Measurements from ENCODE around the gene PIK3R1. TPM values are rescaled to one million over a fixed set of nuclear protein-coding genes. Genes with fewer than 3 reads are reported as not detected.
A peak's percentile ranks its signal among the peaks of the same experiment; 100 is the strongest.

PIK3R1 gene
- total RNA-seq, 4 donors from 2014 or later, result 44.9 to 222 (median 81.6) TPM

- Histone ChIP-seq H3K4me1 (peaks cover 15 to 85% (median 64%) of the 10 kb centered on the region in 4 donors), H3K27me3 (no peaks in the 10 kb centered on the region), H3K4me3 (no peak overlapping the region), H3K27ac (peak overlapping the region; percentile 65 to 77 (median 71)), H3K9me3 (no peaks in the 10 kb centered on the region), H3K36me3 (no peaks in the 10 kb centered on the region)
- in situ Hi-C loops (cut with MboI; ENCODE audit: low pct_ligation_motif_present in 1 of 4, low pct_unique_long_range_greater_than_20kb in 1 of 4, low sequenced_read_pairs in 3 of 4) (no loop called here), intact Hi-C loops (cut with DNase I; ENCODE audit: low total_unique reads) (loop anchor here (2.0 to 10.0 kb wide), 2 partner anchors 79 to 1245 kb away; no protein-coding TSS in a partner anchor)
- TF ChIP-seq, protein P1, sequence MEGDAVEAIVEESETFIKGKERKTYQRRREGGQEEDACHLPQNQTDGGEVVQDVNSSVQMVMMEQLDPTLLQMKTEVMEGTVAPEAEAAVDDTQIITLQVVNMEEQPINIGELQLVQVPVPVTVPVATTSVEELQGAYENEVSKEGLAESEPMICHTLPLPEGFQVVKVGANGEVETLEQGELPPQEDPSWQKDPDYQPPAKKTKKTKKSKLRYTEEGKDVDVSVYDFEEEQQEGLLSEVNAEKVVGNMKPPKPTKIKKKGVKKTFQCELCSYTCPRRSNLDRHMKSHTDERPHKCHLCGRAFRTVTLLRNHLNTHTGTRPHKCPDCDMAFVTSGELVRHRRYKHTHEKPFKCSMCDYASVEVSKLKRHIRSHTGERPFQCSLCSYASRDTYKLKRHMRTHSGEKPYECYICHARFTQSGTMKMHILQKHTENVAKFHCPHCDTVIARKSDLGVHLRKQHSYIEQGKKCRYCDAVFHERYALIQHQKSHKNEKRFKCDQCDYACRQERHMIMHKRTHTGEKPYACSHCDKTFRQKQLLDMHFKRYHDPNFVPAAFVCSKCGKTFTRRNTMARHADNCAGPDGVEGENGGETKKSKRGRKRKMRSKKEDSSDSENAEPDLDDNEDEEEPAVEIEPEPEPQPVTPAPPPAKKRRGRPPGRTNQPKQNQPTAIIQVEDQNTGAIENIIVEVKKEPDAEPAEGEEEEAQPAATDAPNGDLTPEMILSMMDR (IDR thresholded peaks at IDR 0.05), result no peak
- no peak for DNase-seq
- 87 to 92% methylated on average over 2 of the region's 2 CpGs for WGBS, 2 donors (ENCODE audit: low coverage in 1 of 2)
These were observed 34.0 kb downstream of the PIK3R1 start for GRCh38 chr5:68249520-68249919.

DNA sequence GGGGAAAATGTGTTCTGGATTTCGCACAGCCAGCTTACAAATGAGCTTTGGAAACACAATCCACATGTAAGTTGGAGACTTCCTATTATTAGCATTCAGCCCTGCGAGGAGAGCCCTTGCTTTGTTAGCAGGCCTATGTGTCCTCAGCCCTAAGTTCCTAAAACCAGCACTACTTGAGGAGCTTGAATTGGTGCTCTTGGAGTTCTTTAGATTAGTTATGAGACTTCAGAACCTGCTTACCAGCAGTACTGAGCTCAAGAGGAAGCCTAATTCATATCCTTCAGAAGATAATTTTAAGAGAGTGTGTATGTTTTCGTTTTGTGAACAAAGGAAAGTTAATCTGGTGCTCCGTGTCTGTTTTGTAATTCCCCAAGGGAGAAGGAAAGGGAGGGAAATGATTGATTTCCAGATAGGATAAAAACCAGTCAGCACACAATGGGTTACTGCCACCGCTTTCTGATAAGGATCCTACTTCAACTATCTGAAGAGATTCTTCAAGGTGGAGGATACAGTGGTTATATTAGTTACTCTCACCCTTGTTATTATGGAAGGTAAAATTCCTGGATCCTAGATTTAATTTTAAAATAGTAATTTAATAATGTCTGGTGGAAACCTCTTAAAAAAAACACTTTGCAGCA, 35.2 kb downstream of the PIK3R1 start:
- DNase-seq, result no peak
- Histone ChIP-seq H3K4me3 (no peak overlapping the region), H3K4me1 (peaks cover 22 to 85% (median 68%) of the 10 kb centered on the region in 4 donors), H3K36me3 (no peaks in the 10 kb centered on the region), H3K27me3 (no peaks in the 10 kb centered on the region), H3K27ac (peak overlapping the region; percentile 65 to 77 (median 71)), H3K9me3 (no peaks in the 10 kb centered on the region)
- in situ Hi-C loops (cut with MboI; ENCODE audit: low pct_ligation_motif_present in 1 of 4, low pct_unique_long_range_greater_than_20kb in 1 of 4, low sequenced_read_pairs in 3 of 4) (loop anchor here (5.0 to 25.0 kb wide), 4 partner anchors 986 to 1013 kb away; no protein-coding TSS in a partner anchor), intact Hi-C loops (cut with DNase I; ENCODE audit: low total_unique reads) (loop anchor here (10.0 kb wide), 1 partner anchor 1006 kb away; no protein-coding TSS in a partner anchor)
- no peak for TF ChIP-seq POLR2AphosphoS5 (IDR thresholded peaks at IDR 0.05)
- TF ChIP-seq EP300 (IDR thresholded peaks at IDR 0.05; ENCODE audit: low read depth), result no peak
- no peak for TF ChIP-seq POLR2A (IDR thresholded peaks at IDR 0.05)
- TF ChIP-seq, protein P1 (IDR thresholded peaks at IDR 0.05), result no peak
- 47 to 63% methylated on average over 3 to 5 of the region's 5 CpGs for WGBS, 2 donors (ENCODE audit: low coverage in 1 of 2)

- H3K36me3 ChIP-seq, result no peaks in the 10 kb centered on the region
- no peaks in the 10 kb centered on the region for H3K9me3 ChIP-seq
- no peaks in the 10 kb centered on the region for H3K27me3 ChIP-seq
- H3K4me1 ChIP-seq, result peaks cover 24 to 90% (median 71%) of the 10 kb centered on the region in 4 donors
- peak overlapping the region; percentile 65 to 77 (median 71) for H3K27ac ChIP-seq
- TF ChIP-seq POLR2AphosphoS5 (IDR thresholded peaks at IDR 0.05) (no peak), EP300 (IDR thresholded peaks at IDR 0.05; ENCODE audit: low read depth) (no peak), POLR2A (IDR thresholded peaks at IDR 0.05) (no peak)
- TF ChIP-seq, protein P1 (IDR thresholded peaks at IDR 0.05), result no peak
- no peak overlapping the region for H3K4me3 ChIP-seq
- 30 to 33% methylated on average over 4 of the region's 4 CpGs for WGBS, 2 donors (ENCODE audit: low coverage in 1 of 2)
- intact Hi-C loops (cut with DNase I; ENCODE audit: low total_unique reads), result loop anchor here (10.0 kb wide), 1 partner anchor 1007 kb away; no protein-coding TSS in a partner anchor
- in situ Hi-C loops (cut with MboI; ENCODE audit: low pct_ligation_motif_present in 1 of 4, low pct_unique_long_range_greater_than_20kb in 1 of 4, low sequenced_read_pairs in 3 of 4), result loop anchor here (5.0 to 25.0 kb wide), 4 partner anchors 987 to 1014 kb away; no protein-coding TSS in a partner anchor
- DNase-seq, result no peak
These were observed 35.8 kb downstream of the PIK3R1 start for GRCh38 chr5:68251386-68251785.

DNA sequence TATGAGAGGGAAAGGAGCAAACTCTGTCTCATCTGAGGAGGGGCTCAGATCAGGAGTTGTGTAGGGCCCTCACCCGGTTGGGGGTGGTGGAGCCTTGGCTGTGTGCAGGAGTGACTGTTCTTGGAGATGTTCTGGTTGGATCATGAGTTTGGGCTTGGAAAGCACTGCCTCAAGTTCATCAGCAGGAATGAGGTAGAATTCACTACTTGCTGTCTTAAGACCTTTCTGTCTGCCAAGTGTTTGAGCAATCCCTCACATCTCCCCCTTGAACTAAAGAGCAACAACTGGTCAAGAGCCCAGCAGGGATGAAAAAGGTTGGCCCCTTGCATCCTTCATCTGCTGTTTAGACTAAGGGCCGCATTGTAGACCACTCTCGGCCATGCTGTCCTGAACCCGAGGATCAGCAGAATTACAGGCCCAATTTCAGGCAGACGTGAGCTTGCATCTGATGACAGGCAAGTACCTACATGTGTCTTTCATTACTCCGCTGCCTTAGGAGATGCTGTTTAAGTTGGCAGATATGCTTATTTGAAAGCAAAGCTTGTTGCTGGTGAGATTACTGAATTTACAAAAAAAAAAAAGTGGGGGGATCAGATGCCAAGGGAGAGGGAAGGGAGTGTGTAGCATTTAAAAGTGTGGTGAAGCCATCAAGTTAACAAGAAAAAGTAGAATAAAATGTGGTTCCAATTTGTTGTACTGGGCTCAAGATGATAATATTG, 36.4 kb downstream of the PIK3R1 start:
- WGBS, 2 donors (ENCODE audit: low coverage in 1 of 2), result 61 to 73% methylated on average over 3 to 6 of the region's 6 CpGs
- H3K27me3 ChIP-seq, result no peaks in the 10 kb centered on the region
- peaks cover 28 to 94% (median 71%) of the 10 kb centered on the region in 4 donors for H3K4me1 ChIP-seq
- no peaks in the 10 kb centered on the region for H3K9me3 ChIP-seq
- intact Hi-C loops (cut with DNase I; ENCODE audit: low total_unique reads) (loop anchor here (10.0 kb wide), 1 partner anchor 1007 kb away; no protein-coding TSS in a partner anchor), in situ Hi-C loops (cut with MboI; ENCODE audit: low pct_ligation_motif_present in 1 of 4, low pct_unique_long_range_greater_than_20kb in 1 of 4, low sequenced_read_pairs in 3 of 4) (loop anchor here (5.0 to 25.0 kb wide), 4 partner anchors 987 to 1015 kb away; no protein-coding TSS in a partner anchor)
- peak; percentile 26 for DNase-seq
- H3K27ac ChIP-seq, result peak overlapping the region; percentile 65 to 77 (median 71)
- H3K4me3 ChIP-seq, result peak overlapping the region in 1 of 4 donors; percentile 5
- TF ChIP-seq POLR2AphosphoS5 (IDR thresholded peaks at IDR 0.05) (peak; percentile 11 to 60 (median 15)), EP300 (IDR thresholded peaks at IDR 0.05; ENCODE audit: low read depth) (no peak)
- H3K36me3 ChIP-seq, result no peaks in the 10 kb centered on the region
